ENCODE data around the gene CFAP251. TPM values are rescaled to one million over a fixed set of nuclear protein-coding genes. Genes with fewer than 3 reads are reported as not detected.

CFAP251 gene
- total RNA-seq, 1 experiment from 2014 or later = 0.81 TPM

GRCh38 chr12:121957861-121958515 is 39.6 kb downstream of the CFAP251 start:
- Histone ChIP-seq H2BK12ac (ENCODE audit: insufficient read length, low read depth, low read length) (no peak overlapping the region), H4K5ac (ENCODE audit: insufficient read length, low read depth, low read length) (no peak overlapping the region), H2BK5ac (ENCODE audit: insufficient read length, low read length) (no peak overlapping the region), H2BK15ac (ENCODE audit: low read depth, low read length) (no peak overlapping the region), H2AK5ac (ENCODE audit: insufficient read length, low read length) (no peak overlapping the region), H2BK20ac (ENCODE audit: low read depth, low read length, poor library complexity, severe bottlenecking) (no peak overlapping the region), H3K56ac (ENCODE audit: insufficient read length, low read depth, low read length) (no peak overlapping the region), H3K4ac (ENCODE audit: low read depth, low read length) (no peak overlapping the region), H2AFZ (ENCODE audit: low read length) (no peak overlapping the region), H3K79me1 (ENCODE audit: insufficient read depth, low read depth, low read length, poor library complexity, severe bottlenecking) (no peaks in the 10 kb centered on the region), H4K20me1 (ENCODE audit: control insufficient read depth, insufficient read depth, insufficient read length) (no peaks in the 10 kb centered on the region), H3K18ac (ENCODE audit: insufficient read length, low read depth, low read length) (no peak overlapping the region), H3K79me2 (ENCODE audit: insufficient read depth, low read length) (no peaks in the 10 kb centered on the region), H4K91ac (ENCODE audit: insufficient read length, low read depth, low read length) (no peak overlapping the region), H3K14ac (ENCODE audit: insufficient read depth, low read length) (no peak overlapping the region), H3K27ac (ENCODE audit: insufficient read length, low read depth, low read length) (no peak overlapping the region), H3K23ac (ENCODE audit: insufficient read length, low read depth, low read length) (no peak overlapping the region), H3K4me1 (ENCODE audit: insufficient read depth, low read length) (peaks cover 3% of the 10 kb centered on the region; the same call in 1 of the 2 replicates), H3K27me3 (ENCODE audit: insufficient read depth, low read length) (no peaks in the 10 kb centered on the region), H3T11ph (ENCODE audit: low read length) (no peak overlapping the region), H3K4me2 (ENCODE audit: insufficient read depth, insufficient read length, low read length) (no peak overlapping the region), H3K23me2 (ENCODE audit: insufficient read length, low read depth, low read length, poor library complexity, severe bottlenecking) (no peaks in the 10 kb centered on the region), H3K9ac (ENCODE audit: extremely low read depth, insufficient read length, low read length) (no peak overlapping the region), H4K8ac (replicated peaks; ENCODE audit: insufficient read length, low read depth, low read length) (no peak overlapping the region), H2BK120ac (ENCODE audit: low read depth, low read length, poor library complexity, severe bottlenecking) (no peak overlapping the region), H3K9me3 (ENCODE audit: control insufficient read depth, low read depth, low read length) (no peaks in the 10 kb centered on the region)
- Mint-ChIP-seq H3K4me1 (peaks cover 26 to 27% of the 10 kb centered on the region in 2 experiments), H3K4me3 (no peak overlapping the region), H3K27ac (no peak overlapping the region), H3K36me3 (ENCODE audit: insufficient read depth in 1 of 3, low read depth in 3 of 3) (no peaks in the 10 kb centered on the region), H3K27me3 (ENCODE audit: low read depth) (peaks cover 2% of the 10 kb centered on the region; the same call in 1 of the 2 replicates), H3K9me3 (peaks cover 1% of the 10 kb centered on the region in 2 experiments; a peak in 1 of 5 replicates)
- no CpG with 5 or more reads among the region's 6 CpGs for WGBS (ENCODE audit: extremely low coverage, insufficient read length, low lambda C conversion rate)
- no peak for TF ChIP-seq CTCF (conservative IDR thresholded peaks at IDR 0.05)
- DNase-seq = no peak

All from H9 (cell line).